Aorta (tissue), 5 donors: ENCODE measurements around the gene HDHD3. TPM values are rescaled to one million over a fixed set of nuclear protein-coding genes. Genes with fewer than 3 reads are reported as not detected.
"Not testable (repeated sequence)": the region's sequence is repeated elsewhere in the genome, so short reads cannot be mapped to it uniquely, and the experiment has no call there.

ENCODE experiments used
- ATAC-seq: fragments of 200-7000 bp; cut with Tn5 transposase; one replicate; pipeline ENCODE4 v1.9.1; 2022; ENCODE audit warnings: moderate library complexity; ENCODE audit not compliant: low FRiP score
- DNase-seq, 2 donors: peaks; one replicate each; pipeline ENCODE4 v3.0.0-alpha.2; 2020
- H3K27ac ChIP-seq, 2 donors: one replicate each; pipeline ENCODE4 v1.5.1; 2013; ENCODE audit warnings: low read length in 2 of 2, mild to moderate bottlenecking in 2 of 2, moderate library complexity in 2 of 2, control low read depth in 1 of 2, inconsistent platforms in 1 of 2, low read depth in 1 of 2
- H3K27me3 ChIP-seq, 2 donors: one replicate each; pipeline ENCODE4 v1.6.1; 2013; ENCODE audit warnings: control low read depth in 1 of 2, low read length in 1 of 2, mild to moderate bottlenecking in 1 of 2, moderate library complexity in 1 of 2; ENCODE audit not compliant: insufficient read depth in 2 of 2, control insufficient read depth in 1 of 2
- H3K36me3 ChIP-seq, 2 donors: one replicate each; pipeline ENCODE4 v1.6.1; 2013; ENCODE audit warnings: control low read depth in 1 of 2, low read length in 1 of 2, mild to moderate bottlenecking in 1 of 2; ENCODE audit not compliant: insufficient read depth in 2 of 2, control insufficient read depth in 1 of 2
- H3K4me1 ChIP-seq, 2 donors: one replicate each; pipeline ENCODE4 v1.6.1; 2013; ENCODE audit warnings: low read length in 2 of 2, control low read depth in 1 of 2, mild to moderate bottlenecking in 1 of 2, moderate library complexity in 1 of 2; ENCODE audit not compliant: insufficient read depth in 2 of 2, control insufficient read depth in 1 of 2
- H3K4me3 ChIP-seq, 2 donors: one replicate each; pipeline ENCODE4 v1.5.1; 2013; ENCODE audit warnings: low read length in 2 of 2, control low read depth in 1 of 2, mild to moderate bottlenecking in 1 of 2
- H3K9me3 ChIP-seq: one replicate; pipeline ENCODE4 v1.6.1; 2013; ENCODE audit warnings: mild to moderate bottlenecking, low read length; ENCODE audit not compliant: control insufficient read depth
- WGBS, 2 donors: extraction: QIAGEN DNeasy Blood & Tissue Kit; methylation state at CpG; one replicate each; pipeline ENCODE4 v1.1.7; 2013; 5-methylcytosine and 5-hydroxymethylcytosine counted together
- intact Hi-C, 2 donors: fragments of 100-400 bp; cut with DNase I; formaldehyde crosslinking; loops; one replicate each; pipeline versions ENCODE4 v1.14.2 to v1.15.0; 2022
- polyA plus RNA-seq, 2 donors: library from polyadenylated mRNA; stranded (reverse); fragments of 200-250 nt; gene quantifications; one replicate each; pipeline ENCODE4 v1.2.3, GENCODE V29; 2013
- total RNA-seq, 2 donors: library from RNA; stranded (reverse); fragmentation: NEBNext Ultra II Directional; extraction: Animal tissue kit (Norgen Biotek cat#: 25700); gene quantifications; one replicate each; pipeline ENCODE4 v1.2.1, GENCODE V29; 2021
- donor health status: healthy with polysubstance abuse.
- donor health status: Bipolar disorder and iron deficiency.
- donor health status: DM: no; HTN: no; CAD: no.
- donor health status: DM: no; HTN: no; CAD: no.
- donor health status: DM: yes; HTN: yes; CAD: no.

The HDHD3 gene
- total and polyA plus RNA-seq, 4 donors: 8.2 to 23.7 (median 17.6) TPM

DNA sequence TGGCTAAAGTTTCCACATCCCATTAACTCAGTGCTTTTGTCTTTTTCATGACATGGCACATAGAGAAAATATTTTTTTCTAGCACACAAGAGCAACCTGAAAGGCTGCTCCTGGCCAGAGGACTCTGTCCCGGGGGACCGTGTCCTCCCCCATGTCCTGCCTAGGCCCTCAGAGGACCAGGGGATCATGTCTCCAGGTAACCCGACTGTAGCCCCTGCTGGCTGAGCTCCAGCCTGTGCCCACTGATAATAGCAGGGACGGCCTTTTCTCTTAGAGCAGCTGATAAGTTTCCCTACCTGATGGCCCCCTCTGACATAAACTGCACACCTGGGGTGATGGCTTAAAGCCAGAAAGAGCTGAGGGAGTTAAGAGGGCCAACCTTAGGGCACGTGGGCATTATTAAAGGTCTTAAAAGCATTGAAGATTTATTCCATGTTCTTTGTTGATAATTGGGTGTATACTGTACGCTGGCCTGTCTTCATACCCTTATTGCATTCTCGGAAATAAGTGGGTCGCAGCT, 5.9 kb downstream of the HDHD3 start:
- Histone ChIP-seq H3K4me3 (no peak overlapping the region), H3K36me3 (peaks cover 0 to 4% of the 10 kb centered on the region in 2 donors), H3K27me3 (no peaks in the 10 kb centered on the region), H3K4me1 (peaks cover 0 to 4% of the 10 kb centered on the region in 2 donors), H3K27ac (no peak overlapping the region), H3K9me3 (no peaks in the 10 kb centered on the region)
- ATAC-seq: no peak
- DNase-seq: no peak
- 79 to 83% methylated on average over 8 of the region's 8 CpGs for WGBS, 2 donors
- intact Hi-C loops: loop anchor here in 1 of 2 donors (10.0 kb wide), 1 partner anchor 56 kb away; no protein-coding TSS in a partner anchor

DNA sequence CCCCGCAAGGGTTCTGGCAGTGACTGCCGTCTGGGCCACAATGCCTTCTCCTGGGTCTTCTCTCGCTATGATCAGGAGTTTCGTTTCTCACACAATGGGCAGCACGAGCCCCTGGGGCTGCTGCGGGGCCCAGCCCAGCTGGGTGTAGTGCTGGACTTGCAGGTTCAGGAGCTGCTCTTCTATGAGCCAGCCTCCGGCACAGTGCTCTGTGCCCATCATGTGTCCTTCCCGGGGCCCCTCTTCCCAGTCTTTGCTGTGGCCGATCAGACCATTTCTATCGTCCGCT, 7.0 kb downstream of the HDHD3 start:
- Histone ChIP-seq H3K4me1 (peaks cover 0 to 4% of the 10 kb centered on the region in 2 donors), H3K4me3 (no peak overlapping the region), H3K27me3 (no peaks in the 10 kb centered on the region), H3K9me3 (no peaks in the 10 kb centered on the region), H3K27ac (no peak overlapping the region), H3K36me3 (peaks cover 0 to 4% of the 10 kb centered on the region in 2 donors)
- intact Hi-C loops: loop anchor here in 1 of 2 donors (10.0 kb wide), 1 partner anchor 55 kb away; no protein-coding TSS in a partner anchor
- ATAC-seq (no peak), DNase-seq (no peak)
- 89% methylated on average over 11 of the region's 11 CpGs for WGBS, 2 donors

DNA sequence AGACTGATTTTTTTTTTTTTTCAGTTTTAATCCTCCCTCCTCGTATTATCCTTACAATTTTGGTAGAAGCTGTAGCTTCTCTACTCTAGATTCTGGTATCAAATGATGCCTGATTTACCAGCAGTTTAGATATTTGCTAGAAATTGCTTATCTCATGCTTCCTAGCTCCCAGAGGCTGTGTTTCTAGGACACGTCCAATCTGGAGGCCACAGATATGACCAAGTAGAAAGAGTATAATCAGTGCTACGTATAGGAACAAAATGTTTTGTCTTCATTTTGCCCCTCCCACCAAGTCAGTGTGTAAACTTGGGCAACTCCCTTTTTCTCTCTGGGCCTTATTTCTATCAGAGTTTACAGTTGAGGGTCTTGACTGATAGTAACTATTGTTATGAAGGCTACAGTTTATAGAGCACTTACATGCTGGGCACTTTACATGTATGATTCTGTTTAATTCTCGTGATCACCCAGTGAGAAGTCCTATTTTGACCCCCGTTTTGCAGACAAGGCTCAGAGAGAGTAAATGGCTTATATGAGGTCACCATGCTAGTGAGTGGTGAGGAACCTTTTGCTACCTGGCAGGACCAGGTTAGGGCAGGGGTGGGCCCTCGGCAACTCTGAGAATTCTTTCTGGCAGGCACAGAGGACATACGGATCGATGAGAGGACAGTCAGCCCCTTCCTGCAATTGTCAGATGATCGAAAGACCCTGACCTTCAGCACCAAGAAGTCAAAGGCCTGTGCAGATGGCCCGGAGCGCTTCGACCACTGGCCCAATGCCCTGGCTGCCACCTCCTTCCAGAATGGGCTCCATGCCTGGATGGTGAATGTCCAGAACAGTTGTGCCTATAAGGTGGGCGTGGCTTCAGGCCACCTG, 7.6 kb downstream of the HDHD3 start:
- no peak for ATAC-seq

GRCh38 chr9:113368348-113368981, 8.3 kb downstream of the HDHD3 start:
- H3K36me3 ChIP-seq: no peaks in the 10 kb centered on the region
- intact Hi-C loops: no loop called here
- DNase-seq (no peak), ATAC-seq (no peak)
- no peaks in the 10 kb centered on the region for H3K9me3 ChIP-seq
- WGBS, 2 donors: 94 to 95% methylated on average over 5 of the region's 5 CpGs
- no peak overlapping the region for H3K27ac ChIP-seq
- H3K4me3 ChIP-seq: no peak overlapping the region
- peaks cover 0 to 4% of the 10 kb centered on the region in 2 donors for H3K4me1 ChIP-seq
- no peaks in the 10 kb centered on the region for H3K27me3 ChIP-seq

More for the DNA sequence above, 7.6 kb downstream of the HDHD3 start:
- Histone ChIP-seq H3K27ac (no peak overlapping the region), H3K9me3 (no peaks in the 10 kb centered on the region), H3K4me1 (peaks cover 0 to 4% of the 10 kb centered on the region in 2 donors), H3K36me3 (peaks cover 0 to 2% of the 10 kb centered on the region in 2 donors), H3K4me3 (no peak overlapping the region), H3K27me3 (no peaks in the 10 kb centered on the region)
- 78 to 83% methylated on average over 13 of the region's 13 CpGs for WGBS, 2 donors
- no peak for DNase-seq
- intact Hi-C loops: no loop called here

GRCh38 chr9:113365652-113366051, 11.1 kb downstream of the HDHD3 start:
- H3K4me1 ChIP-seq, H3K36me3 ChIP-seq, H3K4me3 ChIP-seq, H3K9me3 ChIP-seq, intact Hi-C loops, ATAC-seq, H3K27ac ChIP-seq, H3K27me3 ChIP-seq, DNase-seq: not testable (repeated sequence)
- 88 to 95% methylated on average over 3 of the region's 3 CpGs for WGBS, 2 donors

GRCh38 chr9:113364951-113365350, 11.8 kb downstream of the HDHD3 start:
- H3K4me1 ChIP-seq: no peaks in the 10 kb centered on the region
- H3K27ac ChIP-seq: no peak overlapping the region
- no peaks in the 10 kb centered on the region for H3K36me3 ChIP-seq
- WGBS, 2 donors: 70 to 90% methylated on average over 1 of the region's 1 CpG
- no peaks in the 10 kb centered on the region for H3K27me3 ChIP-seq
- intact Hi-C loops: no loop called here
- no peaks in the 10 kb centered on the region for H3K9me3 ChIP-seq
- no peak for ATAC-seq
- DNase-seq: no peak
- H3K4me3 ChIP-seq: no peak overlapping the region

DNA sequence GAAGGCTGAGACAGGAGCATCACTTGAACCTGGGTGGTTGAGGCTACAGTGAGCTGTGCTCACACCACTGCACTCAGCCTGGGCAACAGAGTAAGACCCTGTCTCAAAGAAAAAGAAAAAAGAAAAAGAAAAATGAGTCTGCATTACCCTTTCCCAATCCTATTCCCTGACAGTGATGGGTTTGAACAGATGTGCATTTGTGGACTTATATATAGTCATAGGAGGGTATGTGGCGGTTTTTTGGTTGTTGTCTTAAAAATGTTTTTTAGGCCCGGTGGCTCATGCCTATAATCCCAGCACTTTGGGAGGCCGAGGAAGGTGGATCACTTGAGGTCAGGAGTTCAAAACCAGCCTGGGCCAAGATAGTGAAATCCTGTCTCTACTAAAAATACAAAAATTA, 13.4 kb downstream of the HDHD3 start:
- H3K4me1 ChIP-seq: no peaks in the 10 kb centered on the region
- ATAC-seq (no peak), DNase-seq (no peak)
- H3K27ac ChIP-seq: no peak overlapping the region
- no peaks in the 10 kb centered on the region for H3K9me3 ChIP-seq
- H3K36me3 ChIP-seq: no peaks in the 10 kb centered on the region
- intact Hi-C loops: no loop called here
- H3K4me3 ChIP-seq: no peak overlapping the region
- H3K27me3 ChIP-seq: no peaks in the 10 kb centered on the region
- 64 to 76% methylated on average over 3 of the region's 3 CpGs for WGBS, 2 donors

DNA sequence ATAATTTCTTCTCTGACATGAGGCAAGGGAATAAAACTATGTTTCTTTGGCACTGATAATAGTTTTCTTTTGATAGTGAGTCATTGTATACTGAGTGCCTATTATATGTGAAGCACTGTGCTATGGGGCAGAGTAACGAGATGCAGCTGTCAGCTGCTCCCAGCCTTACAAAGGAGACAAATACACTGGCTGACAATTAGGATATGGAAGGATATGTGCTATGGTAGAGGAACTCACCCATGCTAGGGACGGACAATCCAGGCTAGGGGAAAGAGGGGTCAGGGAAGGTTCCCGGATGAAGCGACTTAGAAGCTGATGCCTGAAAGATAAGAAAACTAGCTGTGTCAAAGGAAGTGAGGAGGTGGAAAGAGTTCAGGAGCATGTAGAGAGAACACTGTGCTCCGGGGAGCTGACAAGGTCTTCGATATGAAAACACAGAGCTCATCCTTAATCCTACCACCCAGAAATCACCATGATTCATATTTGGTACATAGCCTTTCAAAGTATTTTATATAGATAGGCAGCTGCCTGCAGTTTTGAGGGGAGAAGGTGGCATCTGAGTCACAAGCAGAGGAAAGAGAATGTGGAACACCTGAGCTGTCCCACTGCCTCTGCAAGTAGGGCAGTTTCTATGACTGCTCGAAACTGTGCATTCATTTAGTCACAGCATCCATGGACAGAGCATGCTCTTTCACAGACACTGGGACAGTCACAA, 15.3 kb downstream of the HDHD3 start:
- Histone ChIP-seq H3K9me3 (no peaks in the 10 kb centered on the region), H3K36me3 (no peaks in the 10 kb centered on the region), H3K27ac (no peak overlapping the region), H3K4me1 (no peaks in the 10 kb centered on the region), H3K27me3 (no peaks in the 10 kb centered on the region), H3K4me3 (no peak overlapping the region)
- ATAC-seq (no peak), DNase-seq (no peak)
- 70 to 72% methylated on average over 7 of the region's 7 CpGs for WGBS, 2 donors
- intact Hi-C loops: no loop called here
